PC-9 (cell line): ENCODE measurements around the gene GPR146.

Experiments used
- EZH2 ChIP-seq: fragments of 200-600 bp; sonication (generic); IDR thresholded peaks from 2 replicates; pipeline ENCODE4 v1.8.0; 2017; ENCODE audit warnings: antibody characterized with exemption, low read depth
- TF ChIP-seq, protein P1 (sequence below): fragments of 200-600 bp; sonication (generic); conservative IDR thresholded peaks from 2 replicates; pipeline ENCODE4 v1.6.1; 2017; ENCODE audit warnings: mixed run types, antibody characterized with exemption, mild to moderate bottlenecking, moderate library complexity

- TF ChIP-seq EZH2: no peak
- TF ChIP-seq, protein P1, sequence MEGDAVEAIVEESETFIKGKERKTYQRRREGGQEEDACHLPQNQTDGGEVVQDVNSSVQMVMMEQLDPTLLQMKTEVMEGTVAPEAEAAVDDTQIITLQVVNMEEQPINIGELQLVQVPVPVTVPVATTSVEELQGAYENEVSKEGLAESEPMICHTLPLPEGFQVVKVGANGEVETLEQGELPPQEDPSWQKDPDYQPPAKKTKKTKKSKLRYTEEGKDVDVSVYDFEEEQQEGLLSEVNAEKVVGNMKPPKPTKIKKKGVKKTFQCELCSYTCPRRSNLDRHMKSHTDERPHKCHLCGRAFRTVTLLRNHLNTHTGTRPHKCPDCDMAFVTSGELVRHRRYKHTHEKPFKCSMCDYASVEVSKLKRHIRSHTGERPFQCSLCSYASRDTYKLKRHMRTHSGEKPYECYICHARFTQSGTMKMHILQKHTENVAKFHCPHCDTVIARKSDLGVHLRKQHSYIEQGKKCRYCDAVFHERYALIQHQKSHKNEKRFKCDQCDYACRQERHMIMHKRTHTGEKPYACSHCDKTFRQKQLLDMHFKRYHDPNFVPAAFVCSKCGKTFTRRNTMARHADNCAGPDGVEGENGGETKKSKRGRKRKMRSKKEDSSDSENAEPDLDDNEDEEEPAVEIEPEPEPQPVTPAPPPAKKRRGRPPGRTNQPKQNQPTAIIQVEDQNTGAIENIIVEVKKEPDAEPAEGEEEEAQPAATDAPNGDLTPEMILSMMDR: no peak
These were observed 56.7 kb downstream of the GPR146 start for GRCh38 chr7:1100834-1101562.
